SKM-1 treated with dmso at 0.1 percent for 144 hours (cell line): ENCODE measurements around the gene CNTLN.
"Not testable (repeated sequence)": the region's sequence is repeated elsewhere in the genome, so short reads cannot be mapped to it uniquely, and the experiment has no call there.

Experiments
- DNase-seq: peaks from one replicate; lab custom pipeline; 2025; ENCODE audit not compliant: unreplicated experiment; lab: John Stamatoyannopoulos, UW

The CNTLN gene

DNA sequence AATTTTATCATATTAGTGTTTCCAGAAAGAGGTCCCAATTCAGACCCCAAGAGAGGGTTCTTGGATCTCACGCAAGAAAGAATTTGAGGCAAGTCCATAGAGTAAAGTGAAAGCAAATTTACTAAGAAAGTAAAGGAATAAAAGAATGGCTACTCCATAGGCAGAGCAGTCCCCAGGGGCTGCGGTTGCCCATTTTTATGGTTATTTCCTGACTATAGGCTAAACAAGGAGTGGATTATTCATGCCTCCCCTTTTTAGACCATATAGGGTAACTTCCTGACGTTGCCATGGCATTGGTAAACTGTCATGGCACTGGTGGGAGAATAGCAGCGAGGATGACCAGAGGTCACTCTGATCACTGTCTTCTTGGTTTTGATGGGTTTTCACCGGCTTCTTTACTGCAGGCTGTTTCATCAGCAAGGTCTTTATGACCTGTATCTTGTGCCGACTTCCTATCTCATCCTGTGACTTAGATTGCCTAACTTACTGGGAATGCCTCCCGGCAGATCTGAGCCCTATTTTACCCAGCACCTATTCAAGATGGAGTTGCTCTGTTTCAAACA, 262.4 kb downstream of the CNTLN start:
- not testable (repeated sequence) for DNase-seq

DNA sequence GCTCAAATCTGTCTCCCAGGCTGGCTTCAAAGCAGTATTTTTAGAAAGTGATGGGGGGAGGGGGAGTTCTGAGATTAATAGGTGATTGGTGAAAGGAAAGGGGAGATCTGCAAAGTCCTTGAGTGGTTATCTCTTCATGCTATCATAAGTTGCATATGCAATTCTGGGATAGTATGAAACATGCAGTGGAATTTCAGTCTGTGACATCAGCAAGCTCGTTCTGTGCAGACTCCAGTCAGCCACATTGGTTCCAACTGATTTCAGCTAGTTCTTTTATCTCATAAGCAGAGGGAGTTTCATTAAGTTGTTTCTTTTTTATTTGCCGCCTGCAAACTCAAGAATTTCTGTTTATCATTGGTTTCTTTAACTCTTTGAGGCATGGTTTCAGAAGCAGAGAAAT, 263.5 kb downstream of the CNTLN start:
- no peak for DNase-seq

DNA sequence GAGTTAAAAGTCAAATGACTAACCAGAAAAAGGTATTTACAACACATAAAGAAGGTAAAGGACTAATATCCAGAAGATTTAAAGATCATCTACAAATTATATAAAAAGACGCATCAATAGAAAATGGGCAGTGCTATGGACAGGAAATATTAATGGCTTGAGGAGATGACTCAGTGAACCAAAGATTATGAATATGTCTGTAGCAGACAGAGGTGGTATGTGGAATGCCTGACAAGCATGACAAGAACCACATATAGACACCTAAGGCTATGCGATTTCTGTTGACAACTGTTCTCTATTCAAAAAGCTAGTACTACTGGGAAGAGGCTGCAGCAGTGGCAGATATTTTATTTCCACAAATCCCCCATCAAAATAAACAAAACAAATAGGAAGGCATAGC, 267.0 kb downstream of the CNTLN start:
- no peak for DNase-seq

DNA sequence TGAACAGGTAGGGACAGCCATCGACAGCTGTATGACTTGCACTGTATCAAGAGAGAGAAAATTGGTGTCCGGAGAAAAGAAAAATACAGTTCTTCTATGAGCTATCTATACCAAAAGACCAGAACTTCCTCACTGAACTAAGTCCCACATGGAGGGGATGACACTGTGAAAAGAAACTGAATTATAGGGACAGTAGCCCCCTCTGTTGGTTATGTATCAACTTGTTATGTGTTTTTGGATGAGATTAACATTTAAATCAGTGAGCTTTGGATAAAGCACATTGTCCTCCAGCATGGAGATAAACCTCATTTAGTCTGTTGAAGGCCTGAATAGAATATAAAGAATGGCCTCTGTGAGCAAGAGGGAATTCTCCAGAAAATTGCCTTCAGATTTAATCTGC, 267.5 kb downstream of the CNTLN start:
- DNase-seq: no peak

DNA sequence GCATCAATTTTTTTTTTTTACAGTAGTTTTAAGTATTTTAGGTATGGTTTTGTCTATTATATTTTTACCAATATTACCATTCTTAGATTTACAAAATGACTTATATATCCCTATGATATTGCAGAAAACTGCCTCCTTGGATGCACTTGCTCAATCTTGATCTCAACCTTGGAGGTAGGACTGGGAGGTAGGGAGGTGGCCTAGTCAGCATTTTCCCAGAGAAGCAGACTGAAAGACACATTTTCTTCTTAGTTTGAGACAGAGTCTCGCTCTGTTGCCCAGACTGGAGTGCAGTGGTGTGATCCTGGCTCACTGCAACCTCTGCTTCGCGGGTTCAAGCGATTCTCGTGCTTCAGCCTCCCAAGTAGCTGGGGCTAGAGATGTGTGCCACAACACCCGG, 268.7 kb downstream of the CNTLN start:
- DNase-seq: no peak

DNA sequence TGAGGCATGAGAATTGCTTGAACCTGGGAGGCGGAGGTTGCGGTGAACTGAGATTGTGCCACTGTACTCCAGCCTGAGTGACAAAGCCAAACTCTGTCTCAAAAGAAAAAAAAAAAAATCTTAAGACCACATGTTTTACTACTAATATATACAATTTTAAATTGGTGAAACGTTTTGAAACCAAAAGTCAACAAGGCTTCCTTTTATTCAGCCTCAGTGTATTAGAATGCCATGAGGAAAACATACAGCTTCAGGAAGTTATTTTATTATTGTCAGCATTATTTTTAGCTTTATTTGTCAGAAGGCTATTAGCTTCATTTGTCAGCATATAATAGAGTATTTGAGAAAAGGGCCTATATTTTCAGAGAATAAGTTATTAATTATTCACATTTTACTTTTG, 280.1 kb downstream of the CNTLN start:
- DNase-seq: no peak

DNA sequence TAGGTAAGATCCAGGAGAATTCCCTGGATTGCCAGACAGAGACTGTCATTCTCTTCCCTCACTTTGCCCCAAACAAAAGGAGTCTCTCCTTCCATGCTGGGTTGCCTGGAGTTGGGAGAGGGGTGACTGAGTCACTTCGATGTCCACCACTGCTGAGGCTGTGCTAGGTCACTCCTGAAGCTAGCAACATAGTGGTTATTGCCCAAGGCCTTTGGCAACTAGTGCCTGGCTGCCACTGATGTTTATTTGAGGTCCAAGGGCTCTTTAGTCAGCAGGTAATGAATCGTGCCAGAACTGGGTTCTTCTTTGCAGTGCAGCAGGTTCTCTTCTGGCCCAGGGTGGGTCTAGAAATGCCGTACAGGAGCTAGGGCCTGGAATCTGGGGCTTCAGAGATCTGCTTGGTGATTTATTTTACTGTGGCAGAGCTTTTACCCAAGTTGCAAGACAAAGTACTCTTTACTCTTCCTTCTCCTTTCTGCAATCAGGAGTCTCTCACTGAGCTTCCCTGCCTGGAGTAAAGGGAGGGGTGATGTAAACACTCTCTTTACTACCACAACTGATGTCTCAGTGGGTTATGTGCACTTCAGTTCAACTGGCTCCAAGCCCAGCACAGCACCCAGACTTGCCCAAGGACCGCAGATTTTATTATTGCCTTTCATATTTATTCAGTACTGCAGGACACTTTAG, 288.3 kb downstream of the CNTLN start:
- no peak for DNase-seq

DNA sequence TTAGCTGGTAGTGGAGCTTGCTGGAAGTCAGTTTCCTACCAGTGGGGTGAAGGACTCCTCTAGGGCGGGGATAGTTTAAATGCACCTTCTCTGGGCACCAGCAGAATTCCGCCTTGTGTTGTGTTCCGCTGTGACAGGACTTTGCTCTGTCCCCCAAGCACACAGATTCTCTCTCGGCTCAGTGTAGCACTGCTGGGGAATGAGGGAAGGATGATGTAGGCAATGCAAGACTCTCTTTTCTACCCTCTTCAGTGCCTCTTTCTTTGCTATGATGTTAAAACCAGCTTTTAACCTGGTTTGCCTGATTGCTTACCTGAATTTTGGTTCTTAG, 288.8 kb downstream of the CNTLN start:
- DNase-seq: no peak

DNA sequence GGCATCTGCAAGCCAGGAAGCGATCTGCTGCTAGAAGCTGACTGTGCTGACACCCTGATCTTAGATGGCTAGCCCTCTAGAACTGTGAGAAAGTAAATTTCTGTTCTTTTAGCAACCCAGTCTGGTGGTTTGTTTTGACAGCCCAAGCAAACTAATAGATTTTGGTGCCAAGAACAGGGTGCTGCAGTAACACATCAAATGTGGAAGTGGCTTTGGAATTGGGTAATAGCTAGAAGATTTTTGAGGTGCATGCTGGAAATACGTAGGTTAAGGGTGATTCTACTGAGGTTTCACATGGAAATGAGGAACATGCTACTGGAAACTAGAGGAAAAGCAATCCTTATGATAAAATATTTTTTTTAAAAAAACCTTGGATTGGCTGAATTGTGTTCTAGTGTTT, 290.5 kb downstream of the CNTLN start:
- peak; percentile 35 for DNase-seq

DNA sequence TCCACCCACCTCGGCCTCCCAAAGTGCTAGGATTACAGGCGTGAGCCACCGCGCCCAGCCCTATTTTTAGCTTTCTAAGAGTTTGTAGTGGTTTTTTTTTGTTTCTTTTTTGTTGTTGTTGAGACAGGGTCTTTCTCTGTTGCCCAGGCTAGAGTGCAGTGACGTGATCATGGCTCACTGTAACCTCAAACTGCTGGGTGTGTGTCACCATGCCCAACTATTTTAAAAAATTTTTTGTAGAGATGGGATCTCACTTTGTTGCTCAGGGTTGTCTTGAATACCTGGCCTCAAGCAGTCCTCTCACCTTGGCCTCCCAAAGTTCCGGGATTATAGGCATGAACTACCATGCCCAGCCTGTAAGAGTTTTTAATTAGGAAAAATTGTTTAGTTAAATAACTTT, 298.7 kb downstream of the CNTLN start:
- DNase-seq: no peak

DNA sequence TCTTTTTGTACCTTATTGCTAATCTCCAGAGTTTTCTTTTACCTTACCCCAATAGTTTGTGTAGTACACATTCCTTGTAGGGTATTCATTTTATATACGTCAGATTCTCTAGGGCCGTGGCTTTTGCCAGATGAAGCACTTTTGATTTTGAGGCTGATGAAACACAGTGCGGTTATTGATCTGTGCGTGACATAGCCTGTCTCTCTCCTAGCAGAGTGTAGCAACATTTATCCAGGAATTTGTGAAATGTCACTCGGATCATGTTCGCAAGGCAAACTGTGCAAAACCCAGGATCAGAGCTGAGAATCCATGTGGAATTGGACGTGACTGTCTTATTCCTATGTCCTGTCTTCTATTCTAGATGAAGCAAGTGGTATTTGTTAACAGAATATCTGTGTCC, 302.0 kb downstream of the CNTLN start:
- DNase-seq: no peak

DNA sequence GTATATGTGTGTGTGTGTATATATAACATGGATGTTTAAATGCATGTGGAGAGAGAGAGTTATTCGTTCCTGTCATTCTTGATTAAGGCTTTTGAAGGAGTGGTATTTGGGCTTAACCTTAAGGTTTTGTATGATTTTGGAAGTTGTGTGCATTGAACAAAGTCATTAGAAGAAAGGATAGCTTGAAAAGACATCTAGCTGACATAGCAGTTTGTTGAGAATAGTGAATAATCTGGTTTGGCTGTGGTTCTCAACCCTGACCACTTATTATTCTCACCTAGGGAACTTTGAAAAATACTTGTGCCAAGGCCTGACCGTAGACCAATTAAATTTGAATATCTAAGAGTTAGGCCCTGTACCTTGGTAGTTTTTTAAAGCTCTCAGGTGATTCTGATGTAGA, 303.0 kb downstream of the CNTLN start:
- DNase-seq: no peak

DNA sequence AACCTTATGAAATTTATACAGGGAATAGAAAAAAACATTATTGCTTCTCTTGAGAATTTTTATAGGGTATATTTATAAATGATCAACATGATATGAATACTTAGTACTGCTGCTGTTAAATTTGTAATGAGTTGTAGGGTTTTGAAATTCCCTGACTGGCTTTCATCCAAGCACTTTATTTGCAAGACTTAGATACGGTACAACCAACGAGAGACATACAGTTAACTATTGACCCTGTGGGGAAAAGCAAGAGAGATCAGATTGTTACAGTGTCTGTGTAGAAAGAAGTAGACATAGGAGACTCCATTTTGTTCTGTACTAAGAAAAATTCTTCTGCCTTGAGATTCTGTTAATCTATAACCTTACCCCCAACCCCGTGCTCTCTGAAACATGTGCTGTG, 310.3 kb downstream of the CNTLN start:
- DNase-seq: not testable (repeated sequence)

DNA sequence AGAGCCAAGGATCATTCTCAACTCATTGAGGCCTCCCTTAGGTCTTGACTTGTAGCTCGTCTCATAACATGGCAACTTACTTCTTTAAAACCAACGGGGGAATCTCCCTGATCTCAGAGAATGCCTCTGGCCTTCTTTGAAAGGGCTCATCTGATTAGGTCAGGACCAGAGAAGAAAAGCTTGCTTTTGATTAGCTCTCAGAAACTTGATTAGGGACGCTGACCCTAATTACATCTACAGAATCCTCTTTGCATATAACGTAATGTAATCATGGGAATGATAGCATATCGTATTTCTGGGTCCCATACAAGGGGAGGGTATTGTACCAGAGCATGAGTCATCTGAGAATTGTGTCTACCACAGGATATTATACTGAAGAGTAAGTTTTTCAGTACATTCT, 318.9 kb downstream of the CNTLN start:
- DNase-seq: no peak

DNA sequence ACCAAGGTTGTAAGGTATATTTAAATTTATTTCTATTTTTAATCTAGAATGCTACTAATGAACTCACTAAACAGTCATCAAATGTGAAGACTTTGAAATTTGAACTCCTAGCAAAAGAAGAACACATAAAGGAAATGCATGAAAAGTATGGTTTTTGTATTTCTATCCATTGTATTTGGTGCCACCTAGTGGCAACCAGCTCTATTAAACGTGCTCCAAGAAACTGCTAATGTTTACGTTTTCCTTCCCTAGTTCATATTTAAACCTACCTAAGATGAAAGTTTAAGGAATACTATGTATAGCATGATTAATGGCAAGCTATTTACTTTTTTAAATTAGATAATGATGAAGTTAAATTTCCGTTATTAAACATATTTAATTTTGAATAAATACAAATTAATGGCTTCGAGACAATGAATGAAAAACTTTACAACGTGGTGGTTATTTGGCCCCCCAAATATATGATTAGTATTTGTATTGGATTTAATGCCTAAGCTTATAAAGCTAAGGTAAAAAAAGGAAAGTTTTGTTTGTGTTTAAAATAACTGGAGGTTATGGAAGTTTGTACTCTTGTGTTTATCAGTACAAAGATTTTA, 328.1 kb downstream of the CNTLN start:
- peak; percentile 41 for DNase-seq

DNA sequence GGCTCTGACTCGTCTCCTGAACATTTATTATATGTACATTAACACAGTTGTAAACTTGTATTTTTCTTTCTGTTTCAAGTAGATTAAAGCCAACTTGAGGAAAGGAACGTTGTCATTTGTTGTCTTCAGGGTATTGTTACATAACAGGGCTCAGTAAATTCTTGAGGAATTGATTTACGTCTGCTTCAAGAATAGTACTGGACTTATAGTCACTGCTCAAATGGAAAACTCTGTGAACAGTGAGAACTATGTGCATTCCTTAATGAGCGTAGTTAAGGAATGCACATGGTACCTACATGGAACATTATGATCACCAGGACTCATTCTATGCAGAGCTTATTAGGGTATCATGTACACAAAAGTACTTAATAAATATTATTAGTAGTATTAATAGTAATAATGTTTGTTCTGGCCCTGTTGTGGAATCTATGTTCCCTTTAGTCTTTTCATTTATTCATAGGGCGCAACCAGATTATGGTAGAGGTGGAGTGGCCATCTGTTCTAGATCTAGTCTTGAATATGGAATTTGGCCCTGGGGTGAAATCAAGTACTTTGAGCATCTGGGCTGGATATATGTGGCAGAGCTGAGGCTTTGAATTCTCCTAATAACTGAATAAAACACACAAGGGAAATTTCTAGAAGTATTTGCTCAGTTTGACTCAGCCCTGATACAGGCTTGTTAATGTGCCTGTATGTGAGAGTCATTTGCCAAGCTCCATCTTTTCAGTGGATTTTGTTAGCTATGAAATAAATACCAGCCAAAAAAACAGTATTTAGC, 335.4 kb downstream of the CNTLN start:
- no peak for DNase-seq

DNA sequence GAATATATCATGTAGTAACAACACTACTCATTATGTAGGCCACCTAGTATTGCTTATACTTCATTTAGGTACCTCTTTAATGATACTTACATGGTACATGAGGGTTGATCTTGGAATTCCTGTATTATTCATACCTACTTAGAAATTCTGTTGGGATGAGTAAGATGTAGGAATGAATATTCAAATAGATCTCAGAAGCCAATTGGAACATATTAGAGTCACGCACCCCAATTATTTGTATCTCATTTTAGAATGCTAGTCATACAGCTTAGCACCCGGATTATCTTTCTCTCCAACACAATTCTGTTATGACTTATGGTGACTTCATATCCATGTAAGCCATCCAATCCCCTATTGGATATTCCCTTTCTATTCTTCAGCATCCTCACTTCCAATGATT, 337.3 kb downstream of the CNTLN start:
- no peak for DNase-seq

DNA sequence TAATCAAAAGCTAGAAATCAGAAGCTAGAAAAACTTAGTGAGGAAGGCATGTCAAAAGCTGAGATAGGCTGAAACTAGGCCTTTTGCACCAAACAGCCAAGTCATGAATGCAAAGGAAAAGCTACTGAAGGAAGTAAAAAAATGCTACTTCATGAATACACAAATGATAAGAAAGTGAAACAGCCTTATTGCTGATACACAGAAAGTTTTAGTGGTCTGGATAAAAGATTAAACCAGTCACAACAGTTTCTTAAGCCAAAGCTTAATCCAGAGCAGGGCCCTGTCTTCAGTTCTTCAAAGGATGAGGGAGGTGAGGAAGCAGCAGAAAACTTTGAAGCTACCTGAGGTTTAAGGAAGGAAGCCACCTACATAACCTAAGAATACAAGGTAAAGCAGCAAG, 341.6 kb downstream of the CNTLN start:
- no peak for DNase-seq

DNA sequence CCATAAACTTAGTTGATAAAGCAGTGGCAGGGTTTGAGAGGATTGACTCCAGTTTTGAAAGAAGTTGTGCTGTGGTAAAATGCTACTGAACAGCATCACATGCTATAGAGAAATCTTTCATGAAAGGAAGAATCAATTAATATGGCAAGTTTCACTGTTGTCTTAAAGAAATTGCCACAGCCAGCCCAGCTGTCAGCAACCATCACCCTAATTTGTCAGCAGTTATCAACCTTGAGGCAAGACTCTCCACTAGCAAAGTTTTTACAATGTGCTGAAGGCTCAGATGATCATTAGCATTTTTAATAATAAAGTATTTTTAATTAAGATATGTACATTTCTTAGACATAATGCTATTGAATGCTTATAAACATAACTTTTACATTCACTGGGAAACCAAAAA, 343.0 kb downstream of the CNTLN start:
- no peak for DNase-seq

DNA sequence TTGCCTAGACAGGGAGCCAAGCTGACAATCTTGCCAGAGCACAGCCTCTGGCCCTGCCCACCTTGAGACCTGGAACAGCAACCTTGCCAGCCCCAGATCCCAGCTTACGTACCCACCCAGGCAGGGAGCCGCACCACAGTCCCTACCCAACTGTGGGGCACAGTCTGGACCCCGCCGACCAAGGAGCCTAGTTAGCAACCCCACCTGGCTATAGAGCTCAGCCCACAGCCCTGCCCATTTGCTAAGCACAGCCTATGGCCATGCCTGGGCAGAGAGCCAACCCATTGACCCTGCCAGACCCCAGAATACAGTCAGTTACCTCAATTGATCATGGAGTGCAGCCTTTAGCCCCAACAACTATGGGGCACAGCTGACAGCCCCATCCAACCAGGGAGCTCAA, 346.1 kb downstream of the CNTLN start:
- no peak for DNase-seq

DNA sequence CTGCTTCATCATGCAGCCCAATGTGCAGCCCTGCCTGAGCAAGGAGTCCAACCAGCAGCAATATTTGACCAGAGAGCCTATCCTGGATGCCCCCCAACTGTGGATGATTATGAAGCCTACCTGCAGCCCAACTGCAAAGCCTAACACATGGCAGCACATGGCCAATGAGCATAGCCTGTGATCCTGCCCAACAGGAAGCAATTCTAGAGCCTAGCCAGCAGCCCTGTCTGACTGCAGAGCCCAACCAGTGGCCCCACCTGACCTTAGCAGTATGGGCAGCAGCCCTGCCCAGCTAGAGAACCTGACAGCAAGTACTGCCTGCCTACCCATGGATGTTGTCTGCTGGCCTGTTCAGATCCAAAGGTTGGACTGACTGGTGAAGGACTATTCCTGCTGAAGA, 346.7 kb downstream of the CNTLN start:
- no peak for DNase-seq

DNA sequence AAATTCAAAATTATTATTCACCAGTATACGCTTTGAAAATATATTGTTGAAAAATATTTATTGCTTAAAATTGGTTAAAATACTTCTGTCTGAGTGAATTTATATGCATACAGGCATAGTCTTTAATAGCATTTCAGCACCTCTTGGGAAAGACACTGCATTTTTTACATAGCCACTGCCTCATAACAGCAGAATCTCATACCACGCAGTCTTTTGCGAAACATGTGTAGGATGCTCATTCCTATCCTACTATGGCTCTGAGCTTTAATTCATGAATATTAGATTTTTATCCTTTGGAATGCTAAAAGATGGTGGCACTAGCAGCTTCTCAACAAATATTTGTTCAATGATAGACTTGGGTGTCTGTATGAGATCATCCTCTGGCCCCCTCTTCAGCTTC, 350.1 kb downstream of the CNTLN start:
- no peak for DNase-seq
